GM10266 (cell line): ENCODE results near the gene CACNA1S.

ENCODE experiments used
- DNase-seq: peaks from one replicate; pipeline ENCODE4 v3.0.0; 2012; ENCODE audit errors: extremely low spot score
- CTCF ChIP-seq: IDR thresholded peaks from 2 replicates; pipeline ENCODE4 v1.5.1; 2012; ENCODE audit warnings: mild to moderate bottlenecking, low read depth; ENCODE audit not compliant: control insufficient read depth, insufficient read depth; ENCODE audit errors: missing control alignments

Gene CACNA1S

GRCh38 chr1:201072149-201072548 is 40.1 kb downstream of the CACNA1S start:
- no peak for DNase-seq

DNA sequence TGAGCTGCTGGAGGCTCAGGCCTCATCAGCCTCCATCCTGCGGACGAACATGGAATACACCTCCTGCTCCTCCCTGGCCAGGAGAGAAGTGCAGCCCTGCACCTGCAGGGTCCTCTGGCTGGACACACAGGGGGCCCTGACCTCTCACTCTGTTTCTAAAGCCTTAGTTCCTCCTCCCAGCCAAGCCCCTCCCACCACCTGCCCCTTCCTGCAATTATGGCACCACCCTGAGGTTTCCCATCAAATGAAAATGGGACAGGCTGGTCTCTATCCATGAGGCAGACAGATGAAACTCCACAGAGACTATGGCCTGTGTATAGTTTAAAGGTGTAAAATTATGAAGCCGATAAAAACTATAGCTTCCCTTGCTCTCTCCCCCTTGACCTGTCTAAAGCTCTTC is 42.6 kb downstream of the CACNA1S start:
- TF ChIP-seq CTCF: no peak
- DNase-seq: no peak

More at GRCh38 chr1:201072149-201072548, 40.1 kb downstream of the CACNA1S start:
- TF ChIP-seq CTCF: no peak

GRCh38 chr1:201068976-201069375 is 43.2 kb downstream of the CACNA1S start:
- DNase-seq: no peak
- no peak for TF ChIP-seq CTCF

GRCh38 chr1:201066986-201067385 is 45.2 kb downstream of the CACNA1S start:
- no peak for TF ChIP-seq CTCF
- no peak for DNase-seq

- DNase-seq: no peak
- TF ChIP-seq CTCF: no peak
Measured at GRCh38 chr1:201065686-201066085, 46.5 kb downstream of the CACNA1S start.

DNA sequence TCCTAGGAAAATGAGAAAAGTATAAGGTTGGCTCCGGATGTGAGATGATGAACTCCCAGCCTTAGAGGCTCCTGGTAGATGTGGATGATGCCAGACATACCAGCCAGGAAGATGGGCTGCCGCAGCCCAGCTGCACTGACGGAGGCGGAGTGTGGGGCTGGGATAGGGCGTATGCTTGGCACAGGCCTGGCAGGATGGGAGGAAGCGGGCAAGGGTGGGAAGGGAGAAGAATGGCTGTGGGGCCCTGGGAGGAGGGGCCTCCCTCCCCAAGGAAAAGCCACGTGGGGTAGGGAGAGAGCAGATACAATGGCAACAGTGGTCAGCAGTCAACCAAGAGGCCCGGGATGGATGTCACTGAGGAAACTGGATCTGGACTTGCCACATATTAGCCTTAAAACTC is 47.4 kb downstream of the CACNA1S start:
- no peak for TF ChIP-seq CTCF
- DNase-seq: no peak

GRCh38 chr1:201063145-201063544 is 49.1 kb downstream of the CACNA1S start:
- TF ChIP-seq CTCF: no peak
- DNase-seq: no peak
